ENCODE results near the gene EHMT2.
A peak's percentile ranks its signal among the peaks of the same experiment; 100 is the strongest.

The EHMT2 gene

GRCh38 chr6:31897612-31898382 lies at the start of gene EHMT2:
EHMT2 (minus strand) TSS chr6:31897698; CDS start chr6:31897677, 21 bp downstream.
- peak within 1 kb of the TSS; percentile 84 to 98 (median 97) for H3K4me3 ChIP-seq (ENCODE audit: low read depth in 1 of 5, low read length in 5 of 5)
- peaks cover 0 to 19% (median 12%) of the 10 kb centered on the region in 5 donors for H3K36me3 ChIP-seq (ENCODE audit: control insufficient read depth in 5 of 5, insufficient read depth in 5 of 5, low read length in 5 of 5)
- peaks cover 4 to 46% (median 33%) of the 10 kb centered on the region in 5 donors for H3K4me1 ChIP-seq (ENCODE audit: control insufficient read depth in 5 of 5, insufficient read depth in 5 of 5, low read length in 5 of 5)
- peak within 1 kb of the TSS; percentile 89 for H3K27ac ChIP-seq (ENCODE audit: low read depth, low read length)
- no peaks in the 10 kb centered on the region for H3K9me3 ChIP-seq (ENCODE audit: control insufficient read depth in 5 of 5, low read length in 5 of 5)
- peak within 1 kb of the TSS; percentile 79 to 95 (median 87) for H3K9ac ChIP-seq (ENCODE audit: low read length in 5 of 5)
- no peaks in the 10 kb centered on the region for H3K27me3 ChIP-seq (ENCODE audit: control insufficient read depth in 5 of 5, insufficient read depth in 4 of 5, low read length in 5 of 5)

DNA sequence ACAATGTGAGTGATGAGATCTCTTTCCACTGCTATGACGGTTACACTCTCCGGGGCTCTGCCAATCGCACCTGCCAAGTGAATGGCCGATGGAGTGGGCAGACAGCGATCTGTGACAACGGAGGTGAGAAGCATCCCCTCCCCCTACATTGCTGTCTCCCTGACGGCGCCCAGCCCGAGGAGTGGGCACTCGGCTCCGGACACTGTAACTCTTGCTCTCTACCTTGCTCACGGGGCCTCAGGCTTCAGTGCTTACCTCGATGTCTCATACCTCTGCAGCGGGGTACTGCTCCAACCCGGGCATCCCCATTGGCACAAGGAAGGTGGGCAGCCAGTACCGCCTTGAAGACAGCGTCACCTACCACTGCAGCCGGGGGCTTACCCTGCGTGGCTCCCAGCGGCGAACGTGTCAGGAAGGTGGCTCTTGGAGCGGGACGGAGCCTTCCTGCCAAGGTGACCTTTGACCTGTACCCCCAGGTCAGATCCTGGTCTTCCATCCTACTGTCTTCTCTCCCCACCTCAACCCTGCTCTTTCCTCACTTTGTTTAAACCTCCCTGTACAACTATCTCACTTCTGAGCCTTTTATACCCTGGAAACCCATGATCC lies 49.7 kb upstream of the EHMT2 start:
- H3K9me3 ChIP-seq (ENCODE audit: control insufficient read depth in 5 of 5, low read length in 5 of 5), result no peaks in the 10 kb centered on the region
- H3K4me1 ChIP-seq (ENCODE audit: control insufficient read depth in 5 of 5, insufficient read depth in 5 of 5, low read length in 5 of 5), result peaks cover 3 to 21% (median 20%) of the 10 kb centered on the region in 5 donors
- H3K27me3 ChIP-seq (ENCODE audit: control insufficient read depth in 5 of 5, insufficient read depth in 4 of 5, low read length in 5 of 5), result peaks cover 0 to 6% (median 0%) of the 10 kb centered on the region in 5 donors
- no peak overlapping the region for H3K27ac ChIP-seq (ENCODE audit: low read depth, low read length)
- H3K9ac ChIP-seq (ENCODE audit: low read length in 5 of 5), result no peak overlapping the region
- peaks cover 0 to 27% (median 11%) of the 10 kb centered on the region in 5 donors for H3K36me3 ChIP-seq (ENCODE audit: control insufficient read depth in 5 of 5, insufficient read depth in 5 of 5, low read length in 5 of 5)
- H3K4me3 ChIP-seq (ENCODE audit: low read depth in 1 of 5, low read length in 5 of 5), result no peak overlapping the region

GRCh38 chr6:31946370-31946885 lies 48.9 kb upstream of the EHMT2 start:
- Histone ChIP-seq H3K9ac (ENCODE audit: low read length in 5 of 5) (peak overlapping the region in 2 of 5 donors; percentile 44 to 57), H3K4me1 (ENCODE audit: control insufficient read depth in 5 of 5, insufficient read depth in 5 of 5, low read length in 5 of 5) (peaks cover 3 to 21% (median 20%) of the 10 kb centered on the region in 5 donors), H3K27ac (ENCODE audit: low read depth, low read length) (peak overlapping the region; percentile 70), H3K36me3 (ENCODE audit: control insufficient read depth in 5 of 5, insufficient read depth in 5 of 5, low read length in 5 of 5) (peaks cover 0 to 20% (median 4%) of the 10 kb centered on the region in 5 donors), H3K27me3 (ENCODE audit: control insufficient read depth in 5 of 5, insufficient read depth in 4 of 5, low read length in 5 of 5) (peaks cover 0 to 6% (median 0%) of the 10 kb centered on the region in 5 donors), H3K9me3 (ENCODE audit: control insufficient read depth in 5 of 5, low read length in 5 of 5) (no peaks in the 10 kb centered on the region), H3K4me3 (ENCODE audit: low read depth in 1 of 5, low read length in 5 of 5) (peak overlapping the region in 2 of 5 donors; percentile 17 to 42)

GRCh38 chr6:31945507-31946369 lies 48.2 kb upstream of the EHMT2 start, which contains the start of gene CFB:
CFB (plus strand) TSS chr6:31946095; CDS start chr6:31946222, 127 bp downstream.
- Histone ChIP-seq H3K4me3 (ENCODE audit: low read depth in 1 of 5, low read length in 5 of 5) (peak within 1 kb of the TSS in 4 of 5 donors; percentile 9 to 55 (median 34)), H3K36me3 (ENCODE audit: control insufficient read depth in 5 of 5, insufficient read depth in 5 of 5, low read length in 5 of 5) (peaks cover 0 to 15% (median 0%) of the 10 kb centered on the region in 5 donors), H3K27ac (ENCODE audit: low read depth, low read length) (peak within 1 kb of the TSS; percentile 70), H3K4me1 (ENCODE audit: control insufficient read depth in 5 of 5, insufficient read depth in 5 of 5, low read length in 5 of 5) (peaks cover 3 to 20% (median 19%) of the 10 kb centered on the region in 5 donors), H3K9me3 (ENCODE audit: control insufficient read depth in 5 of 5, low read length in 5 of 5) (no peaks in the 10 kb centered on the region), H3K27me3 (ENCODE audit: control insufficient read depth in 5 of 5, insufficient read depth in 4 of 5, low read length in 5 of 5) (peaks cover 0 to 6% (median 0%) of the 10 kb centered on the region in 5 donors), H3K9ac (ENCODE audit: low read length in 5 of 5) (peak within 1 kb of the TSS in 2 of 5 donors; percentile 44 to 57)

- H3K4me3 ChIP-seq (ENCODE audit: low read depth in 1 of 5, low read length in 5 of 5), result peak overlapping the region in 2 of 5 donors; percentile 10 to 42
- no peak overlapping the region for H3K9ac ChIP-seq (ENCODE audit: low read length in 5 of 5)
- H3K36me3 ChIP-seq (ENCODE audit: control insufficient read depth in 5 of 5, insufficient read depth in 5 of 5, low read length in 5 of 5), result peaks cover 0 to 21% (median 0%) of the 10 kb centered on the region in 5 donors
- peaks cover 3 to 16% (median 14%) of the 10 kb centered on the region in 5 donors for H3K4me1 ChIP-seq (ENCODE audit: control insufficient read depth in 5 of 5, insufficient read depth in 5 of 5, low read length in 5 of 5)
- no peaks in the 10 kb centered on the region for H3K9me3 ChIP-seq (ENCODE audit: control insufficient read depth in 5 of 5, low read length in 5 of 5)
- peak overlapping the region; percentile 70 for H3K27ac ChIP-seq (ENCODE audit: low read depth, low read length)
- H3K27me3 ChIP-seq (ENCODE audit: control insufficient read depth in 5 of 5, insufficient read depth in 4 of 5, low read length in 5 of 5), result peaks cover 0 to 6% (median 0%) of the 10 kb centered on the region in 5 donors
Measured at GRCh38 chr6:31945154-31945506, 47.6 kb upstream of the EHMT2 start.

- H3K4me3 ChIP-seq (ENCODE audit: low read depth in 1 of 5, low read length in 5 of 5), result no peak overlapping the region
- H3K27me3 ChIP-seq (ENCODE audit: control insufficient read depth in 5 of 5, insufficient read depth in 4 of 5, low read length in 5 of 5), result peaks cover 0 to 6% (median 0%) of the 10 kb centered on the region in 5 donors
- H3K36me3 ChIP-seq (ENCODE audit: control insufficient read depth in 5 of 5, insufficient read depth in 5 of 5, low read length in 5 of 5), result peaks cover 0 to 20% (median 0%) of the 10 kb centered on the region in 5 donors
- peaks cover 3 to 16% (median 14%) of the 10 kb centered on the region in 5 donors for H3K4me1 ChIP-seq (ENCODE audit: control insufficient read depth in 5 of 5, insufficient read depth in 5 of 5, low read length in 5 of 5)
- H3K9ac ChIP-seq (ENCODE audit: low read length in 5 of 5), result no peak overlapping the region
- H3K9me3 ChIP-seq (ENCODE audit: control insufficient read depth in 5 of 5, low read length in 5 of 5), result no peaks in the 10 kb centered on the region
- H3K27ac ChIP-seq (ENCODE audit: low read depth, low read length), result no peak overlapping the region
Measured at GRCh38 chr6:31943742-31944141, 46.2 kb upstream of the EHMT2 start.

DNA sequence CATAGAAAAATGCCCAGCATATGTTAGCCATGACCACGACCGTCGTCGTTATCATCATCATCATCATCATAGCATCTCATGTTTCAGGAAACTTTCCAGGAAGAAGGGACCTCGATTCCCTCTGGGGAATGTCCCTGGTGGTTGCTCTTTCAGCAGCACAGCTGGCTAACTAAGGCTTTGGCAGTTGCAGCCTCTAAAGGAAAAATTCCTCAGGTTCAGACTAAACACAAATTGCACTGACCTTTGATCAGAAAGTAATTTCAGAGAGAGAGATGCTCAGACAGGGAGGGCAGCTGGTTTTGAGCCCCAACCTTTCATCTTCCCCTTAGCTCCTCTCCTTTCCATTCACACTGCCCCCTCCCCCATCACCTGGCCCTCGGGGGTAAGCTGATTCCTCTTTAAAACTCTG lies 42.8 kb upstream of the EHMT2 start:
- Histone ChIP-seq H3K4me3 (ENCODE audit: low read depth in 1 of 5, low read length in 5 of 5) (no peak overlapping the region), H3K4me1 (ENCODE audit: control insufficient read depth in 5 of 5, insufficient read depth in 5 of 5, low read length in 5 of 5) (peaks cover 0 to 5% (median 4%) of the 10 kb centered on the region in 5 donors), H3K27me3 (ENCODE audit: control insufficient read depth in 5 of 5, insufficient read depth in 4 of 5, low read length in 5 of 5) (peaks cover 0 to 6% (median 0%) of the 10 kb centered on the region in 5 donors), H3K9me3 (ENCODE audit: control insufficient read depth in 5 of 5, low read length in 5 of 5) (no peaks in the 10 kb centered on the region), H3K27ac (ENCODE audit: low read depth, low read length) (no peak overlapping the region), H3K36me3 (ENCODE audit: control insufficient read depth in 5 of 5, insufficient read depth in 5 of 5, low read length in 5 of 5) (peaks cover 0 to 19% (median 0%) of the 10 kb centered on the region in 5 donors), H3K9ac (ENCODE audit: low read length in 5 of 5) (no peak overlapping the region)

DNA sequence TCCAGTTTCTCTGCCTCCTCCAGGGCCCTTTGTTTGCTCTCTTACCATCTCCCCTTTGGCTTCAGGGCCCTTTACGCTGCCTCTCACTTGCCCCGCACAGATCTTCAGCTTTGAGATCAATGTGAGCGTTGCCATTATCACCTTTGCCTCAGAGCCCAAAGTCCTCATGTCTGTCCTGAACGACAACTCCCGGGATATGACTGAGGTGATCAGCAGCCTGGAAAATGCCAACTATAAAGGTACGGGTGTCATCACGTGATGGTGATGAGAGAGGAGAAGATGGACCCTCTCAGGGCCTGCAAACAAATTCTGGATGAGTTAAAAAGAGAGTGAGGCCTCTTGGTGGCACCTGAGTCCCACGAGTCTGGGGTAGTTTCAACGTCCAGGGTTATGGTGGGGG lies 38.3 kb upstream of the EHMT2 start:
- H3K36me3 ChIP-seq (ENCODE audit: control insufficient read depth in 5 of 5, insufficient read depth in 5 of 5, low read length in 5 of 5), result peaks cover 0 to 14% (median 0%) of the 10 kb centered on the region in 5 donors
- peaks cover 0 to 2% (median 0%) of the 10 kb centered on the region in 5 donors for H3K27me3 ChIP-seq (ENCODE audit: control insufficient read depth in 5 of 5, insufficient read depth in 4 of 5, low read length in 5 of 5)
- no peaks in the 10 kb centered on the region for H3K9me3 ChIP-seq (ENCODE audit: control insufficient read depth in 5 of 5, low read length in 5 of 5)
- H3K4me3 ChIP-seq (ENCODE audit: low read depth in 1 of 5, low read length in 5 of 5), result no peak overlapping the region
- H3K4me1 ChIP-seq (ENCODE audit: control insufficient read depth in 5 of 5, insufficient read depth in 5 of 5, low read length in 5 of 5), result peaks cover 0 to 4% (median 0%) of the 10 kb centered on the region in 5 donors
- H3K9ac ChIP-seq (ENCODE audit: low read length in 5 of 5), result no peak overlapping the region
- H3K27ac ChIP-seq (ENCODE audit: low read depth, low read length), result no peak overlapping the region

DNA sequence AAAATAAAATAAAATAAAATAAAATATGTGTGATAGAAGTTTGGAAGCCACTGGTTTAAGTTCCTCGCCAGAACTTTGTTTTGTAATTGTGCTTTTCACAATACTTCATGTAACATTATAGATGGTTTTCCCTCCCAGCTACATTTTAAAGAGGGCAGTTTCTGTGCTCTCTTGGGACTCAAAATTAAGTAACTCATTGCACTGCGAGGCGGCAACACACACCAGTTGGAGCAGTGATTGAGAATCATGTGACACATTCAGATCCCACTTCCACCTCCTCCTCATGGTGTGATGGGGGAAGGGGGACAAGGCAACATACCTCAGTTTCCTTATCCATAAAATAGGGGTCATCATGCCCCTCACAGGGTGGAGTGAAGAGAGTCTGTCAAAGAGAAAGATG lies 37.5 kb upstream of the EHMT2 start:
- Histone ChIP-seq H3K4me1 (ENCODE audit: control insufficient read depth in 5 of 5, insufficient read depth in 5 of 5, low read length in 5 of 5) (peaks cover 0 to 4% (median 0%) of the 10 kb centered on the region in 5 donors), H3K36me3 (ENCODE audit: control insufficient read depth in 5 of 5, insufficient read depth in 5 of 5, low read length in 5 of 5) (peaks cover 0 to 6% (median 0%) of the 10 kb centered on the region in 5 donors), H3K27me3 (ENCODE audit: control insufficient read depth in 5 of 5, insufficient read depth in 4 of 5, low read length in 5 of 5) (peaks cover 0 to 2% (median 0%) of the 10 kb centered on the region in 5 donors), H3K27ac (ENCODE audit: low read depth, low read length) (no peak overlapping the region), H3K4me3 (ENCODE audit: low read depth in 1 of 5, low read length in 5 of 5) (no peak overlapping the region), H3K9ac (ENCODE audit: low read length in 5 of 5) (no peak overlapping the region), H3K9me3 (ENCODE audit: control insufficient read depth in 5 of 5, low read length in 5 of 5) (no peaks in the 10 kb centered on the region)

Data from subcutaneous abdominal adipose tissue (tissue), 5 donors.